Measurements from ENCODE around the gene CNR1.

- TF ChIP-seq CTCF (IDR thresholded peaks at IDR 0.05): no peak
- TF ChIP-seq TCF7L2 (IDR thresholded peaks at IDR 0.05; ENCODE audit: low read depth, low read length): no peak
- TF ChIP-seq REST (IDR thresholded peaks at IDR 0.05; ENCODE audit: insufficient read depth in 1 of 2, low read depth in 2 of 2, low read length in 1 of 2): no peak
- TF ChIP-seq POLR2AphosphoS5 (IDR thresholded peaks at IDR 0.05; ENCODE audit: low read depth, low read length): no peak
- no peak for TF ChIP-seq SIN3A (IDR thresholded peaks at IDR 0.05; ENCODE audit: borderline replicate concordance, insufficient read depth, low read depth, low read length)
These were observed 882 bp downstream of the CNR1 start for GRCh38 chr6:88165087-88165843.
